ENCODE measurements around the gene BRAF. TPM values are rescaled to one million over a fixed set of nuclear protein-coding genes. Genes with fewer than 3 reads are reported as not detected.

BRAF gene
- total and polyA plus RNA-seq, 2 of the 8 experiments (the other 6 are each of a cell fraction or from before 2014, with no cell fraction given), result 11.4 to 32.6 TPM

DNA sequence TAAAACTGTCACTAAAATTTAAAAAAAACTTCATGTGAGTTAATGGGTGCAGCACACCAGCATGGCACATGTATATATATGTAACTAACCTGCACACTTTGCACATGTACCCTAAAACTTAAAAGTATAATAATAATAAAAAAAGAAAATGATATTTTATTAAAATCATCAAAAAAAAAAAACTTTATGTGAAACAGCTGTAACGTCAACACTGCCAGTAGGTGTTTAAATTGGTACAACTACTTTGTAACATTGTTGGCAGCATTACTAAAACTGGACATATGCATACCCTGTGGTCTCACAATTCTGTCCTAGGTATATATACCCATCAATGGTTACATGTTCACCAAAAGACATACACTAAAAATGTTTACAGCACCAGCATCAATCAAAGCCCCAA, 146.2 kb downstream of the BRAF start:
- H4K91ac ChIP-seq (replicated peaks; ENCODE audit: insufficient read length, low read length), result no peak overlapping the region
- ChIA-PET POLR2A (ENCODE audit: partially characterized antibody) (no interaction called here), CTCF (ENCODE audit: partially characterized antibody) (no interaction called here)
- peaks cover 0 to under 1% of the 10 kb centered on the region in 2 experiments for H4K20me1 ChIP-seq (replicated peaks in 1 of 2; ENCODE audit: control insufficient read depth in 1 of 2, insufficient read depth in 2 of 2, low read length in 2 of 2)
- H3K14ac ChIP-seq (ENCODE audit: insufficient read length), result no peak overlapping the region
- no peak overlapping the region for H4K8ac ChIP-seq (ENCODE audit: extremely low read depth, insufficient read depth, low read length)
- H2BK15ac ChIP-seq (ENCODE audit: low read length), result no peak overlapping the region
- H3K27me3 ChIP-seq (replicated peaks in 1 of 4; ENCODE audit: control insufficient read depth in 3 of 4, extremely low read depth in 1 of 4, insufficient read depth in 3 of 4, low read length in 3 of 4), result no peaks in the 10 kb centered on the region
- no peak overlapping the region for H3K27ac ChIP-seq (ENCODE audit: low read depth, low read length)
- no peak overlapping the region for H3K18ac ChIP-seq (ENCODE audit: extremely low read depth, low read length)
- H3K56ac ChIP-seq (replicated peaks; ENCODE audit: insufficient read length, low read depth, low read length), result no peak overlapping the region
- no peak overlapping the region for H3K4ac ChIP-seq (replicated peaks; ENCODE audit: insufficient read length, low read depth, low read length)
- H3K23ac ChIP-seq (ENCODE audit: insufficient read length), result no peak overlapping the region
- no peak overlapping the region for H2BK20ac ChIP-seq (ENCODE audit: low read length)
- no peak overlapping the region for H2BK120ac ChIP-seq (replicated peaks; ENCODE audit: low read depth, low read length)
- H3K4me2 ChIP-seq (ENCODE audit: insufficient read depth in 1 of 2, low read depth in 2 of 2, low read length in 2 of 2), result no peak overlapping the region
- FAIRE-seq (no peak), DNase-seq (ENCODE audit: low read depth in 1 of 2, low spot score in 2 of 2) (no peak)
- H3K23me2 ChIP-seq (ENCODE audit: low read depth, low read length), result no peaks in the 10 kb centered on the region
- H3K79me2 ChIP-seq (ENCODE audit: control insufficient read depth in 1 of 2, insufficient read depth in 2 of 2, low read length in 2 of 2), result no peaks in the 10 kb centered on the region
- no peaks in the 10 kb centered on the region for H3K79me1 ChIP-seq (ENCODE audit: low read depth, low read length)
- no peak overlapping the region for H2BK12ac ChIP-seq (ENCODE audit: low read depth, low read length)
- H3K9me3 ChIP-seq (ENCODE audit: insufficient read depth in 2 of 2, low read depth in 1 of 2, low read length in 1 of 2), result no peaks in the 10 kb centered on the region
- no peak overlapping the region for H2AK5ac ChIP-seq (ENCODE audit: low read depth, low read length)
- no peak overlapping the region for H3K9ac ChIP-seq (replicated peaks in 1 of 4; ENCODE audit: extremely low read depth in 1 of 4, low read depth in 3 of 4, low read length in 3 of 4)
- no peak overlapping the region for H4K5ac ChIP-seq (ENCODE audit: insufficient read length, low read depth, low read length)
- no peak overlapping the region for H2BK5ac ChIP-seq (ENCODE audit: low read depth, low read length)
- H3K36me3 ChIP-seq (ENCODE audit: control insufficient read depth in 2 of 4, insufficient read depth in 4 of 4, low read length in 3 of 4), result peaks cover 2 to 10% (median 3%) of the 10 kb centered on the region in 4 experiments; a peak in 6 of 8 replicates
- no peak overlapping the region for H3K4me3 ChIP-seq (ENCODE audit: extremely low read depth in 1 of 4, insufficient read depth in 2 of 4, low read depth in 3 of 4, low read length in 4 of 4)
- no peak overlapping the region for H2AFZ ChIP-seq (ENCODE audit: low read length)
- no peaks in the 10 kb centered on the region for H3K4me1 ChIP-seq (replicated peaks in 1 of 4; ENCODE audit: control insufficient read depth in 3 of 4, insufficient read depth in 4 of 4, low read length in 3 of 4)
- 85% methylated on average over 1 of the region's 1 CpG; no CpG with 5 or more reads in 1 of the 2 experiments for WGBS, 2 experiments (ENCODE audit: extremely low coverage in 1 of 2, insufficient coverage in 1 of 2, insufficient read length in 1 of 2, insufficient replicate concordance in 2 of 2, low coverage in 1 of 2, low lambda C conversion rate in 2 of 2, missing lambda C conversion rate in 1 of 2)
- TF ChIP-seq CHD2 (IDR thresholded peaks at IDR 0.05; ENCODE audit: low read length), result no peak
- no peak for TF ChIP-seq MAFK (IDR thresholded peaks at IDR 0.05; ENCODE audit: low read depth, low read length)
- TF ChIP-seq KDM4A (IDR thresholded peaks at IDR 0.05; ENCODE audit: low read depth, low read length, severe bottlenecking), result no peak
- no peak for TF ChIP-seq CBX8 (IDR thresholded peaks at IDR 0.05; ENCODE audit: borderline replicate concordance, low read depth, low read length)
- no peak for TF ChIP-seq NRF1 (IDR thresholded peaks at IDR 0.05; ENCODE audit: low read depth, low read length)
- TF ChIP-seq EZH2 (IDR thresholded peaks at IDR 0.05; ENCODE audit: low read depth, low read length, severe bottlenecking), result no peak
- TF ChIP-seq NANOG (IDR thresholded peaks at IDR 0.05; ENCODE audit: insufficient read depth, low read depth, low read length, poor library complexity, severe bottlenecking), result no peak
- no peak for TF ChIP-seq HDAC2 (IDR thresholded peaks at IDR 0.05; ENCODE audit: borderline replicate concordance in 1 of 2, low read depth in 2 of 2, low read length in 2 of 2)
- no peak for TF ChIP-seq EGR1 (IDR thresholded peaks at IDR 0.05; ENCODE audit: borderline replicate concordance, low read depth, low read length)
- no peak for TF ChIP-seq BACH1 (IDR thresholded peaks at IDR 0.05; ENCODE audit: low read length)
- no peak for TF ChIP-seq ATF3 (IDR thresholded peaks at IDR 0.05; ENCODE audit: insufficient read depth, low read depth, low read length)
- no peak for TF ChIP-seq GABPA (IDR thresholded peaks at IDR 0.05; ENCODE audit: borderline replicate concordance, insufficient read depth, low read length)
- TF ChIP-seq POU5F1 (IDR thresholded peaks at IDR 0.05; ENCODE audit: low read depth, low read length), result no peak
- TF ChIP-seq, protein P1, sequence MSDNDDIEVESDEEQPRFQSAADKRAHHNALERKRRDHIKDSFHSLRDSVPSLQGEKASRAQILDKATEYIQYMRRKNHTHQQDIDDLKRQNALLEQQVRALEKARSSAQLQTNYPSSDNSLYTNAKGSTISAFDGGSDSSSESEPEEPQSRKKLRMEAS (IDR thresholded peaks at IDR 0.05), result no peak
